AG04449 (cell line): ENCODE data around the gene CRACR2B.

Source experiments
- CTCF ChIA-PET: fragments of 350-600 bp; formaldehyde crosslinking; extraction: SDS; loops from one replicate; lab custom pipeline; 2021; ENCODE audit warnings: antibody characterized with exemption; lab: Yijun Ruan, JAX
- POLR2A ChIA-PET: fragments of 400-600, 350-600 bp; formaldehyde crosslinking; extraction: SDS; loops from one replicate; lab custom pipeline; 2020; ENCODE audit warnings: antibody characterized with exemption, inconsistent platforms; lab: Yijun Ruan, JAX
- DNase-seq: peaks from one replicate; pipeline ENCODE4 v3.0.0-alpha.2; 2010; ENCODE audit warnings: low read depth, low spot score
- H3K4me3 ChIP-seq: 2 replicates; pipeline ENCODE4 v1.5.1; 2011; ENCODE audit warnings: low read depth, mild to moderate bottlenecking, control low read depth, low read length
- CTCF ChIP-seq: IDR thresholded peaks from one replicate; pipeline ENCODE4 v1.5.1; 2011; ENCODE audit warnings: mild to moderate bottlenecking, moderate library complexity, low read length, control low read depth, inconsistent platforms; ENCODE audit not compliant: insufficient read depth; ENCODE audit errors: missing control alignments

The CRACR2B gene

GRCh38 chr11:872799-873198, 45.1 kb downstream of the CRACR2B start:
- CTCF ChIA-PET: no interaction called here

GRCh38 chr11:873706-874105, 46.0 kb downstream of the CRACR2B start:
- POLR2A ChIA-PET: no interaction called here
- no peak for DNase-seq
- CTCF ChIA-PET: no interaction called here
- no peak overlapping the region for H3K4me3 ChIP-seq
- TF ChIP-seq CTCF: no peak

More at GRCh38 chr11:872799-873198, 45.1 kb downstream of the CRACR2B start:
- H3K4me3 ChIP-seq: no peak overlapping the region
- POLR2A ChIA-PET: no interaction called here
- no peak for TF ChIP-seq CTCF
- no peak for DNase-seq

GRCh38 chr11:875203-875602, 47.5 kb downstream of the CRACR2B start:
- DNase-seq: no peak
- TF ChIP-seq CTCF: no peak
- CTCF ChIA-PET: no interaction called here
- POLR2A ChIA-PET: interaction anchor here (0.7 to 0.9 kb wide), 2 partner anchors 10 to 26 kb away, joined by 3 to 4 read pairs; no protein-coding TSS in a partner anchor
- no peak overlapping the region for H3K4me3 ChIP-seq

GRCh38 chr11:875769-876301, 48.1 kb downstream of the CRACR2B start:
- POLR2A ChIA-PET: no interaction called here
- DNase-seq: no peak

GRCh38 chr11:876545-876944, 48.8 kb downstream of the CRACR2B start:
- no peak for DNase-seq
- POLR2A ChIA-PET: no interaction called here
- no peak for TF ChIP-seq CTCF
- CTCF ChIA-PET: interaction anchor here (1.0 to 1.6 kb wide), 2 partner anchors 15 to 28 kb away, joined by 3 to 5 read pairs; no protein-coding TSS in a partner anchor
- H3K4me3 ChIP-seq: no peak overlapping the region

More at GRCh38 chr11:875769-876301, 48.1 kb downstream of the CRACR2B start:
- TF ChIP-seq CTCF: no peak
- CTCF ChIA-PET: no interaction called here
- H3K4me3 ChIP-seq: no peak overlapping the region

GRCh38 chr11:877565-877964, 49.8 kb downstream of the CRACR2B start:
- DNase-seq: no peak
- ChIA-PET POLR2A (no interaction called here), CTCF (interaction anchor here (0.6 to 1.6 kb wide), 3 partner anchors 9 to 322 kb away, joined by 3 to 7 read pairs (median 5); no protein-coding TSS in a partner anchor)
- no peak overlapping the region for H3K4me3 ChIP-seq
- no peak for TF ChIP-seq CTCF
